NCI-H226 (cell line): ENCODE measurements around the gene RUNDC3A.
"Not testable (repeated sequence)": the region's sequence is repeated elsewhere in the genome, so short reads cannot be mapped to it uniquely, and the experiment has no call there.

Source experiments
- DNase-seq: peaks from one replicate; pipeline ENCODE4 v3.0.0-alpha.2; 2015

Gene RUNDC3A

DNA sequence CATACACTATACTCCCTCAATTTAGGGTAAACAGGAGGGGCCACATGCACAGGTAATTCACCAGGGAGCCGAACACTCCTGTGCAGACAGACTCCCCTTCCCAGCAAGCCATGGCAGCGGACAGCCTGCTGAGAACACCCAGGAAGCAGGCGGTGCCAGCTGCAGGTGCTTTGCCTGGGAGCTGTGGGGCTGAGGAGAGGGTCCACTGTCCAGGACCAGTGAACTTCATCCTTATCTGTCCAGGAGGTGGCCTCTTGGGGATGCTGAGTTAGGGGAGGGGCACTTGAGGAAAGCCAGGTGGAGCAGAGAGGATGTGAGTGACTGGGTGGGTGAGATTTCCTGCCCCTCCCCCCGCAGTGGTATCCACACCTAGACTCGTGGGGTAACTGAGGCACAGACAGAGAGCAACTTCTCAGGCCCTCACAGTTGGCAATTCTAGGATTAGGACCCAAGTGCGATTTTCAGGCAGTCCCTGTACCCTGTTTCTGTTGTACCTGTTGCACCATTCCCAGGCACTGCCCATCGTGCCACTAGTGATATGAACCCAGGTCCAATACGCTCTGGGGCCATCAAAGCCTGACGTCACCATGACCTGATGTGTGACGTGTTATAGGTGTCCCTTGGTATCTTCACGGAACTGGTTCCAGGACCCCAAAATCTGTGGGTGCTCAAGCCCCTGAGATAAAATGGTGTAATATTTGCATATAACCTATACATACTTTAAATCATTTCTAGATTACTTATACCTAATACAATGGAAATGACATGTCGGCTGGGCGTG lies 37.9 kb downstream of the RUNDC3A start:
- DNase-seq, result no peak

DNA sequence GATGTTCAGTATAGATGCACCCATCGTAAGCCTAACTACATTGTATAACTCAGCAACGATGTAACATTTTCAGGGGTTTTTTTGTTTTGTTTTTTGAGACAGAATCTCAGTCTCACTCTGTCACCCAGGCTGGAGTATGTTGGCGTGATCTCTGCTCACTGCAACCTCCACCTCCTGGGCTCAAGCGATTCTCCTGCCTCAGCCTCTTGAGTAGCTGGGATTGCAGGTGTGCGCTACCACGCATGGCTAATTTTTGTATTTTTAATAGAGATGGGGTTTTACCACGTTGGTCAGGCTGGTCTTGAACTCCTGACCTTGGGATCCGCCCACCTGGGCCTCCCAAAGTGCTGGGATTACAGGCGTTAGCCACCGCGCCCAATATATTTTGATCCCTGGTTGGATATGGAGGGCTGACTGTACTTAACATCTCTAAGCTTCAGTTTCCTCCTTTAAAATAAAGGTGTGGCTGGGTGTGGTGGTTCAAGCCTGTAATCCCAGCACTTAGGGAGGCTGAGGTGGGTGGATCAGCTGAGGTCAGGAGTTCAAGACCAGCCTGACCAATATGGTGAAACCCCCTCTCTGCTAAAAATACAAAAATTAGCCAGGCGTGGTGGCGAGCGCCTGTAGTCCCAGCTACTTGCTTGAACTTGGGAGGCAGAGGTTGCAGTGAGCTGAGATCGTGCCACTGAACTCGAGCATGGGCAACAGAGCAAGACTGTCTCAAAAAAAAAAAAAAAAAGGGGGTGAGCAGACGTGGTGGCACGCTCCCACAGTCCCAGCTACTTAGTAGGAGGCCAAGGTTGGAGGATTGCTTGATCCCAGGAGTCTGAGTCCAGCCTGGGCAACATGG lies 39.0 kb downstream of the RUNDC3A start:
- DNase-seq, result not testable (repeated sequence)

DNA sequence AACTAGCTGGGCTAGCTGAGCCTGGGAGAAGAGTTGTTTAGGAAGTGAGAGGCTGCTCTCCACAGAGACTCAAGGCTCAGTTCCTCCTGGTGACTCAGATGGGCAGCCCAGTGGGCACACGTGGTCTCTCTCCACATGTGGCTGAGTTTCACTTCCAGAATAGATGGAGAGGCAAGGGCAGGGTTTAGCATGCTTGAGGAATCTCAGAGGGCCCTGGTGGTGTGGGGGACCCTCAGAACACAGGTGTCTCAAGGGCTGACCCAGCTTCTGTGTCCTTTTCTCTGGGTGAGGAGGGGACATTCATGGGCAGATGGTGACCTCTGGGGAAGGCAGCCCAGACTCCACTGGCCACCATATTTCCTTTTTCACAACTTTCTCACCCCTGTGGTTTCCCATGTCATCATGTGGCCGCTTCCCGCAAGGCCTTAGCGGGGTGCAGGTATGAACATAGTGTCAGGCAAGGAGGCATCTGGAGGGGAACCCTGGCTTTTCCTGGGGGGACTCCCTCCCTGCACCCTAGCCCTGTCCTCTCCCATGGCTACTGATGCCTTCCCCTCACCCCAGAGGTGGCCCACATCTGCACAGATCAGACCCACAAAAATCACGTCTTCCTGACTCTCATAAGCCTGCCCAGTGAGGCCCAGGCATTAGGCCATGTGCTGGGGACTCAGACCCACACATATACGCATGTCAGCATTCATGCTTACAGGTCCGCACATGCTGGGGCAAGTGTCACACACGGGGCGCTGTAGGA lies 40.0 kb downstream of the RUNDC3A start:
- no peak for DNase-seq

DNA sequence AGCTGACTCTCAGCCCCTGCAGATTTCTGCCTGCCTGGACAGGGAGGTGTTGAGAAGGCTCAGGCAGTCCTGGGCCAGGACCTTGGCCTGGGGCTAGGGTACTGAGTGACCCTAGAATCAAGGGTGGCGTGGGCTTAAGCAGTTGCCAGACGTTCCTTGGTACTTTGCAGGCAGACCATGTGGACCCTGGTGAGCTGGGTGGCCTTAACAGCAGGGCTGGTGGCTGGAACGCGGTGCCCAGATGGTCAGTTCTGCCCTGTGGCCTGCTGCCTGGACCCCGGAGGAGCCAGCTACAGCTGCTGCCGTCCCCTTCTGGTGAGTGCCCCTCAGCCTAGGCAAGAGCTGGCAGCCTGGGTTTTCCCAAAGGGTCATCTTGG lies 40.6 kb downstream of the RUNDC3A start:
- no peak for DNase-seq

DNA sequence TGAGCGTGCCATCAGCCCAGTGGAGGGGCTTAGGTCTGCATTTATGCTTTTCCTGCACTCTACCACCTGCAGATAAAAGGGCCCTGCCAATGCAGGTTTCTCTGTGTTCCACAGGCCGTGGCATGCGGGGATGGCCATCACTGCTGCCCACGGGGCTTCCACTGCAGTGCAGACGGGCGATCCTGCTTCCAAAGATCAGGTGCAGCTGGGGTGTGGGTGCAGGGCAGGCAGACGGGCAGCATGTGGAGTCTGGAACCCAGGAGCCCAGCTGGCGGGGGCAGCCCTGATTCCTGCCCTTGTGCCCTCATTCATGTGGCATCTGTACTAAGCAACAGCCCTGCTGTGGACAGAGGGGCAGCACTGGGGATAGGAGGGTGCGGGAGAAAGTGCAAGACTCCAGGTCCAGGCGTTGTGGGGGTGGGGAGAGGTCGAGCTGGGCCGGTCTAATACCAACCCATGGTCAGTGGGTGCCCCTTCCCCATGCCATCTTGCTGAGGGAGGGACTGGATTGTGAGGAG lies 41.2 kb downstream of the RUNDC3A start:
- no peak for DNase-seq

DNA sequence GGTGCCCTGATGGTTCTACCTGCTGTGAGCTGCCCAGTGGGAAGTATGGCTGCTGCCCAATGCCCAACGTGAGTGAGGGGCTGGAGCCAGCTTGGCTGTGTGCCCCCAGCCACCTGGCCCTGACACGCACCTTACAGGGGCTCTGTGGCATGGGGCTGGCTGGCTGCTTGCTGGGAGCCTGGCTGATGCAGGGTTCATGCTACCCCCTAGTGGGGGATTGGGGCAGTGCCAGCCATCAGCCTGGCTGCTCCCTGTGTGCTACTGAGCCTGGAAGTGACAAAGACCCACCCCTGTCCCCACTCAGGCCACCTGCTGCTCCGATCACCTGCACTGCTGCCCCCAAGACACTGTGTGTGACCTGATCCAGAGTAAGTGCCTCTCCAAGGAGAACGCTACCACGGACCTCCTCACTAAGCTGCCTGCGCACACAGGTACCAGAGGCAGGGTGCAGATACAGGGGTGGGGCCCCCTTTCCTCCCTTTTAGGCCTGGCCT lies 42.4 kb downstream of the RUNDC3A start:
- no peak for DNase-seq

DNA sequence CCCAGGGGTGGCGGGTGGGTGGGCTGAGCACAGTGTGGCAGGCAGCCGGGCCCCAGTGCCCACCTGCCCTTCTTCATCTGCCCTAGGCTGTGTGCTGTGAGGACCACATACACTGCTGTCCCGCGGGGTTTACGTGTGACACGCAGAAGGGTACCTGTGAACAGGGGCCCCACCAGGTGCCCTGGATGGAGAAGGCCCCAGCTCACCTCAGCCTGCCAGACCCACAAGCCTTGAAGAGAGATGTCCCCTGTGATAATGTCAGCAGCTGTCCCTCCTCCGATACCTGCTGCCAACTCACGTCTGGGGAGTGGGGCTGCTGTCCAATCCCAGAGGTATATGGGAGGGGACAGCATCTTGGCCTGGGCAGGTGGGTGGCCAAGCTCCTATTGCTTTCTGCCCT lies 43.1 kb downstream of the RUNDC3A start:
- no peak for DNase-seq

DNA sequence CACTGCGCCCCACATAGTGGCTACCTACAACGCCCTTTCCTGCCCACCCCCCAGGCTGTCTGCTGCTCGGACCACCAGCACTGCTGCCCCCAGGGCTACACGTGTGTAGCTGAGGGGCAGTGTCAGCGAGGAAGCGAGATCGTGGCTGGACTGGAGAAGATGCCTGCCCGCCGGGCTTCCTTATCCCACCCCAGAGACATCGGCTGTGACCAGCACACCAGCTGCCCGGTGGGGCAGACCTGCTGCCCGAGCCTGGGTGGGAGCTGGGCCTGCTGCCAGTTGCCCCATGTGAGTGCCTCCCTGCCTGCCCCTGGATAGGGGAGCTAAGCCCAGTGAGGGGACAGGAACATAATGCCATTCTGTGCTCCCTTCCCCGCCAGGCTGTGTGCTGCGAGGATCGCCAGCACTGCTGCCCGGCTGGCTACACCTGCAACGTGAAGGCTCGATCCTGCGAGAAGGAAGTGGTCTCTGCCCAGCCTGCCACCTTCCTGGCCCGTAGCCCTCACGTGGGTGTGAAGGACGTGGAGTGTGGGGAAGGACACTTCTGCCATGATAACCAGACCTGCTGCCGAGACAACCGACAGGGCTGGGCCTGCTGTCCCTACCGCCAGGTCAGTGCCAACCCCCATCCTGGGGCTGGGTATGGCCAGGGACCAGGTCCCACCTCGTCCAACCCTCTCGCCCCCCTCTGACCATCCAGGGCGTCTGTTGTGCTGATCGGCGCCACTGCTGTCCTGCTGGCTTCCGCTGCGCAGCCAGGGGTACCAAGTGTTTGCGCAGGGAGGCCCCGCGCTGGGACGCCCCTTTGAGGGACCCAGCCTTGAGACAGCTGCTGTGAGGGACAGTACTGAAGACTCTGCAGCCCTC lies 43.8 kb downstream of the RUNDC3A start:
- no peak for DNase-seq

DNA sequence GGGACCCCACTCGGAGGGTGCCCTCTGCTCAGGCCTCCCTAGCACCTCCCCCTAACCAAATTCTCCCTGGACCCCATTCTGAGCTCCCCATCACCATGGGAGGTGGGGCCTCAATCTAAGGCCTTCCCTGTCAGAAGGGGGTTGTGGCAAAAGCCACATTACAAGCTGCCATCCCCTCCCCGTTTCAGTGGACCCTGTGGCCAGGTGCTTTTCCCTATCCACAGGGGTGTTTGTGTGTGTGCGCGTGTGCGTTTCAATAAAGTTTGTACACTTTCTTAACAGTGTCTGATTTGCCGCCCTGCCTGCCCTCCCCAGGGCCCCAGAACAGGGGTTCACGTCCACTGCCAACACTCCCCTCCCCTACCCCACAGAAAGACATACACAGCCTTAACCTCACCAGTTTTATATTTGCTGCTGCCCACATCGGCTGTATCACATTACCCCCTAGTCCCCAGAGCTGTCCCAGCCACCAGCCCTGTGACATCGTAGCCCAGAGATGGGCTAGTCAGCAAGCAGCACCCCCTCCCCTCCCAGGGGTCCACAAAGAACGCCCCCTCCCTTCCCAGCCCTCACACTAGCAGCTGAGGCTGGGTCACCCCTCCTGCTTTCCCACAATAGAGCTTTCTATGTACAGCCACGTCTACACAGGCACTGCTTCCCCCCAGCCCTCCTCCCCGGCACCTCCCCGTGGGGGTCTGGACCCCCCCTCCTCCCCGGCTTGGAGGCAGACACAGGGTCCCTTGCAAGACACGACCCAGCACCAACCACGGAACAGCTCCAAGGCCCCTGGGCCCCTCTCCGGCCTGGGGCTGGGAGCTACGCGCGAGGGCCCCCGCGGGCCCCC lies 44.6 kb downstream of the RUNDC3A start:
- no peak for DNase-seq

DNA sequence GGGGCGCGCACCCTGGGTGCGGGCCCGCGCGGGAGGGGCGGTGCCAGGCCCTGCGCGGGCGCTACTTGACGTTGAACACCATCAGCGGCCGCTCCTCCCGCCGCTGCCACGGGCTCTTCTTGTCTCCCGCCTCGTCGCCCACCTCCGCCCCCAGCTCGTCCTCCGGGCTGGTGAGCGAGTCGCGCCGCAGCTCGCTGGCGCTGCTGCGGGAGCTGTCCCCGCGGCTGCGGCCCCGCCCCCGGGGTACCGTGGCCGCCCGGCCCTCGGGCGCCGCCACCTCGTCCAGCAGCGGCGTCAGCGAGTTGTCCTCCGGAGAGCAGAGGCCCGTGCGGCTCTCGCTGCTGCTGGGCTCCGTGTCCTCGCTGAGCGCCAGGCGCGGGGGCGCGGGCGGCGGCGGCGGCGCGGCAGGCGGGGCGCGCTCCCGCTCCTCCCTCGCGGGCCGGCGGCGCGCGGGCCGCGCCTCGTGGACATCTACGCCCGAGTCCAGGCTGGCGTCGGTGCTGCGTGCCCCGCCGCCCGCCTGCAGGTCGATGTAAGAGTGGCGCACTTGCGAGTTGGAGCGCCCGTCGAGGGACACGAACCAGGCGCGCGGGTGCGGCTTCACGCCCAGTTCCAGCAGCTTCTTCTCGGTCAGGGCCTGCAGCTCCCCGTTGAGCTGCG lies 45.4 kb downstream of the RUNDC3A start:
- no peak for DNase-seq

DNA sequence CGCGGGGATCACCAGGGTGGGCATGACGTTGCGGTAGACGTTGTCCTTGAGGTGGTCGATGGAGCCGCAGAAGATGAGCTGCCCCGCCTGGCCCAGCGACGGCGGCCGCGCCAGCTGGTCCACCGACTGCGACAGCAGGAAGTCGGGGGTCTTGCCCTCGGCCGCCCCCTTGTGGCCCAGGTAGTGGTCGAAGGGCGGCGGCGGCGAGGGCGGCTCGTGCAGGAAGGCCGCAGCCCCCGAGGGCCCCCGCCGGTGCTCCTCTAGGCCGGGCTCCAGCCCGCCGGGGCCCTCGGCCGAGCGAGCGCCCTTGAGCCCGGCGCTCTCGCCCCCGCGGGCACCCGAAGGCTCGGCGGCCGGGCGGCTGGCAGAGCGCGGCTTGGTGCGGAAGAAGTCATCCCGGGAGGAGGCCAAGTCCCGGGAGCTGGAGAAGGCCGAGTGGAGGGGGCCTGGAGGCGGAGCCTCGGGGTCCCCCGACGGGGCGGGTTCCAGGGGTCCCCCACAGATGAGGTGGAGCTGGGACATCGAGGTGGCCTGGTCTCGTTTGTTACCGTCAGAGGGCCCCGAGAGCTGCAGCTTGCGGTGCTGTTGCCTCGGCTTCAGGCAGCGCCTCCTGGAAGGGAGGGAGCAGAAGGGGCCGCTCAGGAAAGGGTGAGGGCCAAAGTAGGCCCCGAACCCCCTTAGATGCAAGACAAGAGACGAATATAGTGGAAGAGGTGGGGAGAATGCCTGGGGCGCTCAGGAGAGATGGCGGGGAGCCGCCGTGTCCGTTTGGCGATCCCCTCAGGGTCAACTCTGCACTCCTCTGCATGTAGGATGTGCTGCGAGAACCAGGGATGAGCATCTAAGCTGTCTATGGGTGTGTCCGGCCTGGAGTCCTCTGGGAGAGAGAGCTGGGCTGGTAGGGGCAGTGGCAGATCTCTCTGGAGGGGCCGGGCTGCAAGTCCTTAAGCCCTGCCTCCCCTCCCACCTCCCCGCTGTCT lies 46.5 kb downstream of the RUNDC3A start:
- no peak for DNase-seq

DNA sequence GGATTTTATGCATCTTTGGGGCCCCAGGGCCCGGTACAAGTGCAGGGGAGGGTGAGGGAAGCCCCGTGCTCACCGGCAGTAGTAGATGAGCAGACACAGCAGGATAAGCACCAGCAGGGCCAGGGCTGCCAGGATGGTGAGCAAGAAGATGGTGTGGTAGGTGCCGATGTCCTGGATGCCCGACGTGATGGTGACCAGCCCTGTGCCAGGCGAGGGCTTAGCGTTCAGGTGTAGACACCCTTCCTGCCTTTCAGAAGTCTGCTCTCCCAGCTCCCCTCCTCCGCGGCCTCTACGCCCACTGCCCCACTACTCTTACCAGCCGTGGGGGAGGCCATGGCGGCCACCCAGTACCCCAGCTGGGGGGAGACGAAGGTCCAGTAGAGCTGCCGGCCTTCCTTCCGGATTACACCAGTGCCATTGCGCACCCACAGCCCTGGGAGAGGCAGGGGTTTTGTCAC lies 47.3 kb downstream of the RUNDC3A start:
- DNase-seq, result no peak

DNA sequence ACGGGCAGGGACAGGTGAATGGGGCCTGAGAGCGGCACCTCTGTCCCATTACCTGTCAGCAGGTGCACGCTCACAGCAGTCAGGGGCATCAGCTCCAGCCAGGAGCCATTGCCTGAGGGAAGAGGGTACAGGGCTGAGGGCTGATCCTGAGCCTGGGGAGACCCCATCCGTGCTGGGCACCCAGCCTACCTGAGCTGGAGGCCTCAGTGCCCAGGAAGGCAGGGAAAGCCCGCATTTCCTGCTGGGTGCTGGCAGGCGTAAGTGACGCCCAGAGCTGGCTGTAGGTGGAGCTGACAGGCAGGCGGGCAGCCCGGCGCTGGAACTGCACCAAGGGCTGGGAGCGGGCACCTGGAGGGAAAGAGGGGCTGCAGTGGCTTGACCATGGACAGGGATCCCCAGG lies 47.8 kb downstream of the RUNDC3A start:
- DNase-seq, result no peak

DNA sequence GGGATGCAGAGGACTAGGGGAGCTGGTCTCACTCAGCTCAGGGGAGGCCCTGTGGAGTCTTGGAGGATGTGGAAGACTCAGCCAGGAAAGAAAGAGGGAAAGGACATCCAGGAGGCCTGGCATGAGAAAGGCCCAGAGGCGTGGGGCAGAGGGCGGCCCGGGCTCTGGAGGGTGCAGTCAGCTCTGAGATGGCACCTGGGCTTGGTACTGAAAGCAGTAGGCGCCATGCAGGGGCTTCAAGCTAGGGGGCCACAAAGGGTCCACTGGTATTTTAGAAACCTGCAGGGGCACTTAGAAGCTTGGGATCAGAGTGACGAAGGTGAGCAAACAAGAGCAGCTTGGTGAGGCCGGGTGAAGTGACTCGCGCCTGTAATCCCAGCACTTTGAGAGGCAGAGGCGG lies 49.7 kb downstream of the RUNDC3A start:
- no peak for DNase-seq

DNA sequence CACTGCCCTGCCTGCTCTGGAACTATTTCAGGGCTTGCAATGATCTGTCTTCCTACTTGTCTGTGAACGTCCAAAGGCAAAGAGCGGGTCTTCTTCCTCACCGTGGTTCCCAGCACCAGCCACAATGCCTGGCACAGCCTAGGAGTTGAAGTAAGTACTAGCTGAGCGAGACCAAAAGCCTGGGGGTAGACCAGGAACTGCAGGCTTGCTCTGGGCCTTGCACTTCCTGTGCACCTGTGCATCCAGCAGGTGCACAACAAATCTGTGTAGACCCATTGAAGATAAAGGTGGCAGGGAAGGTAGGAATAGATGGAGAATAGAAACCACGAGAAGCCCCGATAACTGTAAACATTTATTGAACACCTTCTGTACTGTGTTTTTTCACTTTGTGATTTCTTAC lies 50.6 kb downstream of the RUNDC3A start:
- no peak for DNase-seq

DNA sequence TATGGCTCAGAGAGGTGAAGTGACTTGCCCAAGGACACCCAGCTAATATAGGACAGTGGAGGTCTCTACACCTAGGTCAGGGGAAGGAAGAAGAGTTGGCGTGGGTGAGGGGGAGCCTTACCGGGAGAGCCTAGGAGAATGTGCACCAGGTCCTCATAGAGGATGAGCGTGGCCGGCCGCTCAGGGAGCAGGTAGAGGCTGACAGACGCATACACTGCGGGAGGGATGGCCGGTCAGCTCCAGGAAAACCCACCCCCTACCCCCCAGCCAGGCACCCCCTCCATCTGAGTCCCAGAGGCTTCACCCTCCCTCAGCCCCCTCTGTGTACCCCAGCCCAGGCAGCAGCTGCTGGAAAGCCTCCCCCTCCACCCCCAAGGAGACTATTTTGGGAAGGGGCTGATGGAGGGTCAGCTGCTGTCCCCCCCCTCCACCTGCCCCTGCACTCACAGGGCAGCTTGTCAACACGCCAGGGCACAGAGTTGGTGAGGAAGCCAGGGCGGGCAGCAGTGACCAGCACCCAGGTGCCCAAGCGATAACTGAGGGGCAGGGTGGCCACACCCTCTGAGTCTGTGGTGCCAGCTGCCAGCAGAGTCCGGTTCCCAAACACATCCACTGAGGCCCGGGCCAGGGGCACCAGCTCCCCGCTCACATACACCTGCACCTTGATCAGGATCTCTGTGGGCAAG lies 51.2 kb downstream of the RUNDC3A start:
- no peak for DNase-seq

DNA sequence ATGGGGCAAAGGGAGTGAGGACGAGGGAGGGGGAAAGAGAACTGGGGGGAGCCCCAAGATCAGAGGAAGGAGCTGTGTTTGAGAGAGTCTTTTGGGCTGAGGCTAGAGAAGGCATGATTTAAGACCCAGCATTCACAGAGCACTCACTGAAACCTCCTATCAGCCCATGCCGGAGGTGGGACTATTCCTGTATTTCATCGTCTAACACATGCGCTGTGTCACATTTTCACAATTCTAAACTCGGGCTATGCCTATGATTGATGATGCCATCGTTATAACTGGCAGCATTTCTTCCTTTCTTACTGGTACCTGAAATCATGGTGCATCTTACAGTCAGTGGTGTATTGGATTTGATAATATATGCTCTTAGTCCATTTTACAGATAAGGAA lies 51.7 kb downstream of the RUNDC3A start:
- no peak for DNase-seq

DNA sequence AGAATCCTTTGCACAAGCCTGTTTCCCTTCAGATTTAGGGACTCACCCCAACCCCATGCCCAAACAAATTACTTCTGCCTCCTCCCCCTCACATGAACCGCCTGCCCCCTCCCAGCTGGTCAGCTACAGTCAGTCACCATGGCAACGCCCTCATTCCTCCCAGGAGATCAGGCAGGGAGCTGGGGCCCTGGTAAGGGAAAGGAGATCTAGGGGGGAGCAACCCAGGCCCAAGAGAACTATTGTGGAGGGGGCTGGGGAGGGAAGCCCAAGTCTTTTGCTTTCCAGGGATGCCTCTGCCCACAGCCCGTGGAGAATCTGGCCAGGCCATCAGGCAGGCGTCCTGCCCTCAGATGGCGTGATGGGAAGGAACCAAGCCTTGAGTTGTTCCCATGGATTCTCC lies 52.4 kb downstream of the RUNDC3A start:
- DNase-seq, result no peak
